ENCODE results near the gene ARF5.

GRCh38 chr7:127620406-127621233, 32.4 kb downstream of the ARF5 start:
- TF ChIP-seq CTCF (conservative IDR thresholded peaks at IDR 0.05; ENCODE audit: low read depth, low read length) (no peak), EZH2 (IDR thresholded peaks at IDR 0.05; ENCODE audit: low read length, unreplicated experiment) (no peak)
